ENCODE measurements around the gene KRTAP17-1.

KRTAP17-1 gene

DNA sequence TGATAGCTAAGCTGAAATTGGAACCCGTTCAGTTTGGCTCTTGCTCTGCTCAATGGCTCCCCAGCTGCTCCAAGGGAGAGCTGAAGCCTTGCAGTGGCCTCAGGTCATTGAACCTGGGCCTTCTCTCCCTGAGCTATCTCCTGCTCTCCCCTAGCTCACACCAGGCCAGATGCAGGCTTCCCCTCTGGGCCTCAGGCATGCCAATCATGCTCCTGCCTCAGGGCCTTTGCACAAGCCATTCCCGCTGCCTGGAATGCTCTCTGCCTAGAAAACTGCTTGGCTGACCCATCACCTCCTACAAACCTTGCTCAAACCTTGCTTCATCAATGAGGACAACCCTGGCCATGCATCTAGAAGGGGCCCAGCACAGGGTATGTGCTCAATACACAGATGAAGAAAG is 16.7 kb upstream of the KRTAP17-1 start:
- DNase-seq = no peak

DNA sequence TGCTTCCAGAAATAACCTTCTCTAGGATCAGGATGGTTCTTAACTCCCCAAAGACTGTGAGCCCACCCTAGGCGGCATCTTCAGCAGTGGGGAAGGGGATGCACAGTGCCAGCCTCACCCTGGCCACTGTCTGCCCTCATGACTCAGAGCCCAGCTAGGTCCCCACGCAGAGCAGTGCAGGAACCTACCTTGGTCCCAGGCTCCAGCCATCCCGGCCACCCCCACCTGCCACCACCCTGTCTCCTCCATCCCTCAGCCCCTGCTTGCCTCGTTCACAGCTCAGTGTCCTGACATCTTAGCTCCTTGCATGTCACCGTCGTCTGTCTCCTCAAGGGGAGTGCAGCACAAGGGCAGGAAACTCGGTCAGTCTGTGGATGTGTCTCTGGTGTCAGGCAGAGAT is 16.1 kb upstream of the KRTAP17-1 start:
- DNase-seq = no peak

DNA sequence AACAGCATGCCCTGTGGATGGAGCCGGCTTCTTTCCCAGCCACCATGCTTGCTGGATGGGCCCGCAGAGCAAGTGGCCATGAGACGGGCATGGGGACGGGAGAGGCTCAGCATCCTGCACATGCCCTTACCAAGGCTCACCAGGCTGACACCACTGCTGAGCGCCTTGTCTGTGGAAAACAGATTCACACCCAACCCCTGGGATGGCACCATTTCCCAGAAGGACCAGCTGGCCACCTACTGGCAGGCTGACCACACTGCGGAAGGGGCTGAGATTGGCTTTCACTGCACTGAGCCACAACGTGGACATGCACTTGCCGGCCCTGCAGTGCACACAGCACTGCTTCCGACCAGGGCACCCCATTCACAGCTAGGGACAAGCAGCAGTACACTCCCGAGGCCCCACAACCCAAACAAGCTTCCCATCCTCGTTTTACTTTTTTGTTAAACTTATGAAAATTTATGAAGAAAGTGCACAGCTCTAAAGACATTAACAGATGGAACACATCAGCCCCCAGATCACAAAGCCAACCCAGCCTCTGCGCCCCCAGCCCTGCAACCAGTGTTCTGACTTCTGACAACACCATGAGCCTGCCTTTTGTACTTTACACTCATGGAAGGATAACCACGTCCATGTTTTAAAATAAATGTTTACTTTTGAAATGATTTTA is 13.9 kb upstream of the KRTAP17-1 start:
- no peak for DNase-seq

DNA sequence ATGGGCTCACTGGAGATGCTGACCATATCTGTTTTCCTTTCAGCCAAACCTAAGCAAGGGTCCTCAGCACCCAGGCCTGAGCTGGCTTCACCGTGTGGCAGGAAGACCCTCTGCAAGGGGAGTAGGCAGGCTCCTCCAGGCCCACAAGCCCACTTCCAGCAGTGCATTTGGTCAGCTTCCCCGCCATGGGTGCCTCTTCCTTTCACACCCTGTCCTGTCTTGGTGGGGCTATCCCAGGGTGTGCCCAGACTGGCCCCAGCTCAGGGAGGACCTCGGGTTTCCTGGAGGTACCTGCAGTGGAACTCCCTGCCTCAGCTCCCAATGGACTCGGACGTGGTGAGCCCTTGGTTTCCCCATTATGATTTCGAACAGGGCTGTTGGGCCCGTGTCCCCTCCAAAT is 12.7 kb upstream of the KRTAP17-1 start:
- no peak for DNase-seq

DNA sequence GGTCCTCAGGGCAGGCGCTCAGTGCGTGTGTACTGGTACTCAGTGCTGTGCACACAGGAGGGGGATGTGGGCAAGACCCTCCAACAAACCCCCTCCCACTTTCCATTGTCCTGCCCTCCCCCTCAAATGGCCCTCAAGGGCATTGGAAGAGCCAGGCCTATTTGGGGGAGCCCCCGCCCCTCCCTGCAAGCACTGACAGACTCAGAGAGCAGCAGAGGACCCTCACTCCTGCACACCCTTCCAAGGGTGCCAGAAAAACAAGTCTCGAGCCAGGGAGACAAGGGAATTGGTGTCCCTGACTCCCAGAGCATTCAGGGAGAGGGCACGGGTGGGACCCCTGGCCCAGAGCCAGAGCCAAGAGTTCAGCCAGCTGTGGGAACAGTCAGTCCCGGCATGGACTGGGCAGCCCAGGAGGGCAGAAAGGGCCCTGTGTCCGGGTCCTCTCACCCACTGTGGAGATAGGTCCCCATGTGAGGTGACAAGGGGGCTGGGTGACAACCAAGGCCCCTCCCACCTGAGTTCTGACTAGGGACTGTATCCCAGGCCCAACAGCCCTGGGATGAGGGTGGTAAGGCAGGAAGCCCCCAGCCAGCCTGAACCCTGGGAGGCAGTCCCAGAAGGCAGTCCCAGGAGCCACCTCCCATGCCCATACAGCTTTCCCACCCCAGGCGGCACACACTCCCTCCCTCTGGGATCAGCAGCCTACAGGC is 12.1 kb upstream of the KRTAP17-1 start:
- no peak for DNase-seq

DNA sequence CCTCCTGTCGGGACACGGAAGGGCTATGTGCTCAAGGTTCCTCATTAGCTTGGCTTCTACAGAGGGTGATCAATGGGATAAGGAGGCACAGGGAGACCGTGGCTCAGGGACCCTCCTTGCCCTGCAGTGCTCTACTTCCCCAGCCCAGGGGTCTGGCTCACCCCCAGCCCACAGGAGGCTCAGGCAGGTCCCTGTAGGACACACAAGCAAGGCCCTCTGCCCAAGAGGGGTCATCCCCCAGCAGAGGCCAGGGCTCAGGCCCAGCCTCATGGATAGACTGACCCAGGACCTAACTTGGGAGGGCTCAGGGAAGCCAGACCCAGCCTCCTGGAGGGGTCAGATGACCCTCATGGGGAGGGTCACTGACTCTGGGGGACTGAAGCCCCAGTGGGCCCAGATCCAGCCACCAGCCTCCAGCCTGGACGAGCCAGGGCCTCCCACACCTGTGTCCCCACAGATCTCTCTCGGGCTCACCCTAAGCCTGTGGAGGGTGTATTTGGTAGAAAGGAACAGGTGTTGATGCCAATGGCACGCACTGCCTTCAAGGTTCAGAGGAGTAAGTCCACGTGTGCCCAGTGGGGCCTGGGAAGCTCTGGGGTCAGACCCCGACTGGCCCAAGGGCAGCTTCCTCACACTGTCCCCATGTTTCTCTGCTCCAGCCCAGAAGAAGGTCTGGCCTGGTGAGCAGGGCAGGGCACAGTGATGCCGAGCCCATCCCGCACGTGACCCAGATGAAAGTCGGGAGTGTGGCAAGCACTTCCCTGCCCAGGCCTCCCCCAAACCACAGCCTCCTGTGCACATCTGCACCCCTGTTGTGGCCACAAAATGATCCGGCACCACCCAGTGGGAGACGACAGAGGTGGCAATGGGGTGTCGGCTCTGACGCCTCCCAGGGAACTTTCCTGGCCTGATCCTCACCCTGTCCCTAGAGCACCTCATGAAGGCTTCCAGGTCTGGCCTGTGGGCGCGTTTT is 10.9 kb upstream of the KRTAP17-1 start:
- DNase-seq = no peak

DNA sequence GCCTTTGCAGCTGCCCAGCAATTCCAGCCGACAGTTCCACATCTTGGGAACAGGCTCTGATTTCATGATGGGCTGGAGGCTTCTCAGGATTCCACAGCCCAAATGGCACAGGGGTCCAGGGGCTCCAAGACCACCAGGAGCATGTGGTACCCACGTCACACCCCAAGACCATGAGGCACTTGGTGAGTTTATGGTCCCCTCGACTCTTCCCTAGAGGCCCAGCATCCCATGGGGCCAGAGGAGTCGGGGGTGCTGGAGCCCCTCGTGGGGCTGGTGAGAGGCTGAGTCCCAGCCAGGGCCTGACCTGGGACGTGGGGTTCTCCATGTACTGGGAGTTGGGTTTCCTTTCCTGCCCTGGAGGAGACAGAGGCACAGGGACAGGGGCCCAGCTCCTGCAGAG is 10.1 kb upstream of the KRTAP17-1 start:
- no peak for DNase-seq

DNA sequence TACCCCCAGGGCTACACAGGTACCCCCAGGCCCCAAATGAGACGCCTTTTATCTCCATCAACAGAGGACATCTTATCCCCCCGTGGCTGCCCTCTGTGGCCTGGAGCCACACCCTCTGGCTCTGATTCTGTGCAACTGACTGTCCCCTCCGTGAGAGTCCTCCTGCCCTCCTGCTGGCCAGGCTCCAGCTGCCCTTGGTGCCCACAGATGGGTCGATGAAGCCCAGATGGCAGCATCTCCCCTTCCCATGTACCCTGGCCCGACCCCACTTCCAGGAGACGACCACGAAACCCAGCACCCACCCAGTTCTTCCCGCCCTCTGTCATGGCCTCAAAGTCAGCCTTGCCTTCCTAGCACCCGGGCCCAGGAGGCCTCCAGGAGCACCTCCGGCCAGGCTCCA is 9.6 kb upstream of the KRTAP17-1 start:
- no peak for DNase-seq

DNA sequence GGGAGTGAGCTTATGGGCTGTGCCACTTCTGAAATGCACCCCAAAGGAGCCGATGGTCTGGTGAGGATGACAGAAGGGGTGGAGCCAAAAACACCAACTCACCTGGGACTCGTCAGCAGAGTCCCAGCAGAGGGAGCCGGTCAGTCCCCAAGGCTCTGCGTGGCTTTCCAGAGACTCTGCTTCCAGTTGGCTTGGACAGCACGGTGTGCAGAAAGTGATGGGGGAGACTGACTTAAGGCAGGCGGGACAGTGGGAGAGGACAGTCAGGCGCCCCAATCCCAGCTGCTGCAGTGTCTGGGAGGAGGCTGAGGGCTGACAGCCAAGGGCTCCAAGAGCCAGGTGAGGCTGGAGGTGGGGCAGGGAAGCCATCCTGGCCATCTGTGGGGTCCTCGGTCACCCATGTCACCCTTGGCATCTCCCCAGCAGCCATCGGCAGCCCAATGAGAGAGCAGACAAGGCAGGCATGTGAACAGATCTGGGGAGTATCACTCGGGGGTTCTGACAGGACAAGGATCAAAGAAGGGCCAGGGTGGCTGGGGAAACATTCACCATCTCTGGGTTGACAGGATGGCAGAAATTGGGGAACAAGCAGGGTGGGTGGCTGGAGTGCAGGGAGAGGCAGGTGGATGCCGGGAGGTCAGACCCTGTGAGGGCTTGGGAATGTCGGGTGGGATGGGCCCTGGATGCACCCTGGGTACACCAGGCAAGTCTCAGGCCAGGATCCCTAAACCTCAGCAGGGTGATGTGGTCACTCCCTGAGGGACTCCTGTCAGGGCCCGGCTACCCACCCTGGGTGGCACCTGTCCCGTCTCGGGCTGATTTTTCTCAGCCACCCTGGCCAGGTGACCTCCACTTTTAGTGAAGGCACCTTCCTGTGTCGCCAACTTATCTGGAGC is 8.9 kb upstream of the KRTAP17-1 start:
- no peak for DNase-seq

DNA sequence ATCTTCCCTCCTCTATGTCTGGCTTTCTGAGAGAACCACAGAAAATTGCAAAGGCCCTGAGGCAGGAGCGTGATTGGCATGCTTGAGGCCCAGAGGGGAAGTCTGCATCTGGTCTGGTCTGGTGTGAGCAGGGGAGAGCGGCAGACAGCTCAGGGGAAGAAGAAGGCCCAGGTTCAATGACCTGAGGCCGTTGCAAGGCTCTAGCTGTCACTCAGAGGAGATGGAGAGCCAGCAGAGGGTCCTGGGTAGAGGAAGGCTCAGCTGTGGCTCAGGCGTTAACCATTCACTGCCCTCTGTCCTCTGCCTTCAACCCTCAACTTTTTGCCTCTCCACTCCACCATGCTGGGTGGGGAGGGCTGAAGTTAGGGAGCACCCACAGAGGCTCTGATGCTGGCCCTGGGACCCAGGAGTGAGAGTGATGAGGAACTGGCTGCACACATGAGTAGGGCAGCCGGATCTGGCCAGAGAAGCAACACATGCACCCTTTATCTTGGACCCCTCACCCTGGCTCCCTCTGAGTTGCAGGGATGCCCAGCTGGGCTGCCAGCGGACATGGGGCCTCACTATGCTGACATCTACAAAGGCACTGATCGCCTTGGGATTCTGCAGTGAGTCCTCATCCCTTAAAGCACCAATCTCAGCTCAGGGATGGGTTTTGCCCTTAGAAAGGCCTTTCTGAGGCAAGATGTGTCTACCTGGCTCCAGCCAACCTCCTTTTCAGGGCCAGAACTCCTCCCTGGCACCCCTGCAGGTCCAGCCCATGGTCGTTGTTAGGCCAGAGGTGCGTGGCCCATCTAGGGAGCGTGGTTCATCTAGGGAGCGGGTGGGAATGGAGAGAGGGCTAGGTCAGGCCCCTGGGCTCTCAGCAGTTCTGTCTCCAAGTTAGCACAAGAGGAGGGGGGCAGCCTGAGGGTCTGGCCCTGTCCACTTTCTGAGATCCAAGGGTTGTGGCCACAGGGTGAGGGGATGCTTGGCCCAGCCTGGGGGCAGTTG is 7.7 kb upstream of the KRTAP17-1 start:
- no peak for DNase-seq

DNA sequence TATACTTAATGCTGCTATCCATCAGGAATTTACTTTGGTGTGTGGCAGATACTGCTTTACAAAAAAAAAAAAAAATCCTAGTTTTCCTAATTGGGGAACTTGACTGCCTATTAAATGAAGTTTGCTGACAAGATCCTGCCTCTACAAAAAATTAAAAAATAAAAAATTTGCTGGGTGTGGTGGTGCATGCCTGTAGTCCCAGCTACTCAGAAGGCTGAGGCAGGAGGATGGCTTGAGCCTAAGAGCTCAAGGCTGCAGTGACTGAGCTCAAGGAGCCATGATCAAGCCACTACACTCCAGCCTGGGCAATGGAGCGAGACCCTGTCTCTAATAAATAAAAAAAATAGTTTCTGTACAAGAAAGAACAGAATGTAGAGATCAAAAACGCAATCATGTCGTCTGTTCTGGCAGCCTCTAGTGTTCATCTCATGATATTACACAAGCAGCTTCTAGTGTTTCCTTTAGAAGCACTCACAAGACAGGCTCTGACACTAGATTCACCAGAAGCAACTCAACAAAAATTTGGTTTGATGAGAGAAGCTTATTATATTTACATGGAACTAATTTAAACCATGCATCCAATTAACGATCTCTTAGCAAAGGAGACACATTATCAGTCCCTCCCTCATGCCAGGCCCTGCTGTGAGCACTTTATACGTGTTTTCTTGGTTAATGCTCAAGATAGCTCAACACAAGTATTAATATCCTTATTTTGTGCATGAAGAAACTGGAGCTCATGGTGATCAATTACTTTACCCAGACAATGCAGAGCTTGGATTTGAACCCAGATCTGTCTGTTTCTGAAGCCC is 6.8 kb upstream of the KRTAP17-1 start:
- DNase-seq = no peak

DNA sequence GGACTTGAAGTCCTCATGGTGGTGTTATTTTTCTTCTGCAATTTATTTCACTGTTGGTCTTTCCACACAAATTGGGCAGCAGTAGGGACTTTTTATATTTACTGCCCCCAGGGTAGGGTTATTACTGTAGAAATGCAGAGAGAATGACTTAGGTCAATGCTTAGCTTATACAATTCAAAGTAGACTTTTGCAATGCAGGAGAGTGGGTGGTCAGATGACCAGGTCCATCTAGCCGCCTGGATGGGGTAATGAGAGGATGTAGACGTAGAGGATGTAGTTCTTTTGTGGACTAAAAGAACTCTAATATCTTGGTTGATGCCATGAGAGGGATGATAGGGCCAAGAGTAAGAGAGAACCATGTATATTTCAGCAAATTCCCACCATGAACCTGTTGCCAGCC is 2.7 kb upstream of the KRTAP17-1 start:
- no peak for DNase-seq

DNA sequence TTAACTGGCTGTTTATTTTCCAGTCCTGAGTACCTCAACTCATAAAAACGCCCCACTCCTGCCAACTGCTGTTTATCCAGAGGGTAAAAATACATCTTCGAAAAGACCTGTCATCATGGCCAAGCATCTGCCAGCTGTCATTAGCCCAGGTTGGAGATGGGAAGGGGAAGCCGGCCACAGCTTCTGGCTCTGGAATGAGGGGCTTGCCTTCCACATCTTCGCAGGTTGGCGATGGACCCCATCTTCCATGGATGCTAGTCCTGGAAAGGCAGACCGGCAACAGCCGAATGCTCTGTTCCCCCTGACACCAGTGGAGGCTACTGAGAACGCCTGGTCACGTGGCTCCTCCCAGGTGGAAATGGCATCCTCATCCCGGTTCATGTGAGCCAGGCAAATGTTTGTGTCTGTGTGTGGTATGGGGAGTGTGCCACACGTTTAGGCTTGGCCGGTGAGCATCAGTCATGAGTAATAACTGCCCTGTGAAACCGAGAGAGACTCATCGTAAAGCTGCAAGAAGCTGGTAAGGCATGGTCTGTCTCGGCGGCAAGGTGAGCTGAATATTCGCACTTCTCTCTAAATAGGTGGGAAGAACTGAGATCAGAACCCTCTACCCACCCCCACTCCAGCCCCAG is 420 bp upstream of the KRTAP17-1 start:
- DNase-seq = no peak

DNA sequence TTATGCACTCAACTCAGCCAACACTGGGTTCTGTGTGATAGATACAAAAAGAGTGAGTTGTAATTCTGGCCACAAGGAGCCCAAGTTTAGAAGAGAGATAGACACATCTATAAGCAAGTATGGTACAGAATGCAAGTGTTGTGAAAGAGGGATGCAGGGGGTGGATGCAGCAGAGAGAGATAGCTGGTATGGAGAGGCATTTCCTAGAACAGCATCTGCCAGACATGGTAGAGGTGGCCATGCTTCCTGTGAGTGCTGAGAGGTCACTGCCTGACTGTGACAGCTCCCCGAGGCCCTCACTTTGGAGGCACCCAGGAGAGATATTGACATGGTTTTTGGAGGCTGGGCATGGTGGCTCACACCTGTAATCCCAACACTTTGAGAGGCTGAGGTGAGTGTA is 4.4 kb downstream of the KRTAP17-1 start:
- no peak for DNase-seq

DNA sequence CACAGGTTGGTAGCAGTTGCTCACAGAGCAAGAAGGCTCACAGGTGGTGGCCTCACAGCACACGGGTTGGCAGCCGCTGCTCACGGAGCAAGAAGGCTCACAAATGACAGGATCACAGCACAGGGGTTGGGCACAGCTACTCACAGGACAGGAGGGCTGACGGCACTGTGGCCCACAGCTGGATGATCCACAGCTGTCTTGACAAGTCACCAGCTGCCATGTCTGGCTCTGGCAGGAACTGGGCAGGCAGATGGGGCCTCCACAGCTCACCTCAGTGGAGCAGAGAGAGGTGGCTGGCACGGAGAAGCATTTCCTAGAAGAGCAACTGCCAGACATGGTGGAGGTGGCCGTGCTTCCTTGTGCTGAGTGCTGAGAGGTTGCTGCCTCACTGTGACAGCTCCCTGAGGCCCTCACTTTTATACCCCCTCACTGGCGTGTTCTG is 6.6 kb downstream of the KRTAP17-1 start, which contains the start of gene KRTAP16-1:
TSS of gene KRTAP16-1 (minus strand) at position 392 of the 442 bp plus-strand sequence. CDS start at position 336, 56 bp downstream.
- peak; percentile 54 for DNase-seq

DNA sequence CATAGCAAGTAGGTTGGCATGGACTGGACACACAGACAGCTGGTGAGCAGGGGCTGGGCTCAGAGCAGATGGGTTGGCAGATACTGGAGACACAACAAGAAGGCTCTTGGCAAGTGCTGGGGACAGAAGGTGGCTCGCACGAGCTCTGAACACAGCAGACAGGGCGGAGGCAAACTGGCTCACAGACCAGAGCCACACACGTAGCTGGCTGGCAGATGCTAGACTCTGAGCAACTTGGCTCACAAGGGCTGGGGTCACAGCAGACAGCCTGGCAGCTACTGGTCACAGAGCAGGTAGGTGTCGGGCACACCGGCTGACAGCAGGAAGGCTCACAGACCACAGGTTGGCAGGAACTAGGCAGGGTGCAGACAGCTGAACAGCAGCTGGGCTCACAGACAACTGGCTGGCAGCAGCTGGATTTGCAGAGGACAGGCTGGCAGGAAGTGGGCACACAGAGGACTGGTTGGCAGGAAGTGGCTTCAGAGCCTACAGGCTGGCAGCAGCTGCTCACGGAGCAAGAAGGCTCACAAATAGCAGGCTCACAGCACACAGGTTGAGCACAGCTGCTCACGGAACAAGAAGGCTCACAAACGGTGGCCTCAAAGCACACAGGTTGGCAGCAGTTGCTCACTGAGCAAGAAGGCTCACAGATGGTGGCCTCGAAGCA is 7.1 kb downstream of the KRTAP17-1 start:
- peak; percentile 87 for DNase-seq

DNA sequence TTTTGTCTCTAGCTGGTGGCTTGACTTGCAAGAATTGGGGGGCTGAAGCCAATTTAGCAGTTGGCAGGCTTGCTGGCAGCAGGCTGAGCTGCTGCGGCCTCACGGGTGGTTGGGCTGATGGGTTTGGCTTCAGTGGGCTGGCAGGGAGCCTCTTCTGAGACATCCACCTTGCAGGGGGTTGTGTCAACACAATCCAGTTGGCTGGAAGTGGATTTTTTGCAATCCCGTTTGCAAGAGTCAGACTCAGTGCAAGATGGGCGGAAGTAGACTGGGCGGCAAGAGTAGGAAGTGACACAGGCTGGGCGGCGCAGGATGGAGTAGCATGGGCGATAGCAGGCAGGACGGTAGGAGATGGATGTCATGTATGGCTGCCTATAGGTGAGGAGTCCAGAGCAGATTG is 7.9 kb downstream of the KRTAP17-1 start:
- DNase-seq = peak; percentile 16

DNA sequence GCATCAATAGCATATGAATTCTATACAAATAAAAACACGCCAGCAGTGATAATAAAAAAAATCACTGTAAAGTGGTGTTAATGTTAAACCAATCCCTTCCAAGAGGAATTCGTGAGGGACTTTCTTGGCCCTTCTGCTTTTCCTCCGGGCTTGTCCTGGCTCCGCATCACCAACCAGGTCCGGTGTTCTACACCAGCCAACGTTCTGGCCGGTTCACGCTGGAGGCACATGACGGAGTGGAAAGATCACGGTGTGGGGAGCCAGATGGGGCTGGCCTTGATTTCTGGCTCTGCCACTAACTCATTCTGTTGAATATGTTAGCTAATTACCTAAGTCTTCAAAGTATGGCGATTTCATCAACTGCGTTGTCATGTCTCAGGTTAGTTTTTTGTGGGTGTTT is 11.4 kb downstream of the KRTAP17-1 start:
- DNase-seq = no peak

DNA sequence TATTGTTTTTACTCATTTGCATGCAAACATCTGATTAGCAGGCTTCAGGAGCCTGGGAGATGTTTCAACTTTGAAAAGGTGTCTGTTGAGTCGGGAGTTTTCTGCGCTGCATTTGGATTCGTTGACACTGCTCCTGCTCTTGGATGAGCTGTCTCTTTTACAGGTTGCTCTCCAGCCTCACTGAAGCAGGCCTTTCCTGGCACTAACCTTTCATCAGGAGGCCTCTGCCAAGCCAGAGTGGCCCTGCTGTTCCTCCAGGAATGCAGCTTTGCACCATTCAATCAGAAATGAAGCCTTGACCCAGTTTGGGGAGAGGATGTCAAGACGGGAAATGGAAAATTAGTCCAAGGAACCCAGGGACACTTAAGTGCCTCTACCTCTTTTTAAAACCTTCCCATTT is 12.5 kb downstream of the KRTAP17-1 start:
- DNase-seq = no peak
